GM21737 (cell line): Measurements from ENCODE around the gene SLC45A1.

Experiments used
- ATAC-seq: cut with Tn5 transposase; IDR thresholded peaks from one replicate; pipeline ENCODE4 v1.9.1; 2021; ENCODE audit warnings: mild to moderate bottlenecking, moderate library complexity; ENCODE audit not compliant: unreplicated experiment

The SLC45A1 gene

DNA sequence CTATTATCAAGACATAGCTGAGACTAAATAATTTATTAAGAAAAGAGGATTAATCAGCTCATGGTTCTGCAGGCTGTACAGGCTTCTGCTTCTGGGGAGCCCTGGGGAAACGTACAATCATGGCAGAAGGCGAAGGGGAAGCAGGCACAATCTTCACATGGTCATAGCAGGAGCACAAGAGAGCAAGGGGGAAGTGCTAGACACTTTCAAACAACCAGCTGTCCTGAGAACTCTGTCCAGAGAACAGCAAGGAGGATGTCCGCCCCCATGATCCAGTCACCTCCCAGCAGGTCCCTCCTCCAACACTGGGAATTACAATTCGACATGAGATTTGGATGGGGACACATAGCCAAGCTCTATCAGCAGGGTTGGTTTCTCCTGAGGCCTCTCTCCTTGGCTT is 10.3 kb upstream of the SLC45A1 start:
- no peak for ATAC-seq

GRCh38 chr1:8311068-8311718 is 6.7 kb upstream of the SLC45A1 start:
- no peak for ATAC-seq

DNA sequence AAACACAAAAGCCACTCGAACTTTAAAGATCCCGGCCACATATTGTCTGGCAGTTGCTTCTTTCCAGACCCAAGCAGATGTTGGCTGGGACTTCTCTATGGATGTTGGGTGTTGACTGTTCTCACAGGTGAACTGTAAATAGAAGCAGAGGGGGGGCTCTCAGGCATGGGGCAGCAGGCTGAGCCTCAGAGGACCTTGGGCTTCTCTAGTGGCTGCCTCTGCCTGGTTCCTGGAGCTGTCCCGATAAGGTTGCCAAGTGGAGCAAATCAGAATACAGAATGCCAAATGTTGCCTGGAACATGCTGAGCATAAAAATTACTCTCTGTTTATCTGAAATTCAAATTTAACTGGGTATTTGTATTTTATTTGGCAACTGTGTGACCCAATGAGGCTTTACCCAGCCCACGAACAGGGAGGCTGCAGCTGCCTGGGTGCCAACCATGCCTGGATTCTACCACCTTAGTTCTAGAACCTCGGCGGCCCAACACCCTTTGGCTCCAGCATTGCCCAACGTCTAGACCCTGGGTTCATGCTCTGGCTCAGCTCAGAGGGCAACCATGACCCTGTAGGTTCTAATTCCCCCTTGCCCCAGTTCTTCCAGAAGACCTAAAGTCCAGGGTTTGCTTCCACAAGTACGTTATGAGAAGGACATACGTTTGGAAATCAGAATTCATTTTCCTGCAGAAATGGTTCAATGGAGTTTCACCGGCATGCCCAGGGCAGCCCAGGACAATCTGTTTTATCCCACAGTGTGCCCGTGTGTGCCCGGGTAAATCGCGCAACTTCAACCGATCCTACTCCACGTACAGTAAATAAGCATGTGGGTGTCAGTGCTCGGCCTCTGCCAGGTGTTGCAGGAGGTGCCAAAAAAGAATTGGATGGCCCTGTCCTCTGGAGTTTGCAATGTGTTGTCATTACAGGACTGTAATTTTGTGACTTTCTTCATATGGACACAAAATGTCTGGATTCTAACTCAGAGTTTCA is 5.4 kb upstream of the SLC45A1 start:
- ATAC-seq = no peak

DNA sequence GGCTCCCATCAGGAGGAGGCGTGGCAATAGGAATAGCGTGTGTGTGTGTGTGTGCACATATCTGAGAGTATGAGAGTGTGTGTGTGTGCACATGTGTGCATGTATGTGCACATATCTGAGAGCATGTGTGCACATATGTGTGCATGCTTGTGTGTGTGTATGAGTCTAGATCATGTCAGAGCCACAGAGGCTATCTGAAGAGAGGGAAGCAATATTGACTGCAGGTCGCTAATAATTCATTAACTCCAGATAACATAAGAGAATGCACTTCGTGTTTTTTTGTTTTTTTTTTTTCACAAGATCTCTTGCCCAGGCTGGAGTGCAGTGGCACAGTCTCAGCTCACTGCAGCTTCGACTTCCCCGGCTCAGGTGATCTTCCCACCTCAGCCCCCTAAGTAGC is 4.7 kb upstream of the SLC45A1 start:
- ATAC-seq = no peak

DNA sequence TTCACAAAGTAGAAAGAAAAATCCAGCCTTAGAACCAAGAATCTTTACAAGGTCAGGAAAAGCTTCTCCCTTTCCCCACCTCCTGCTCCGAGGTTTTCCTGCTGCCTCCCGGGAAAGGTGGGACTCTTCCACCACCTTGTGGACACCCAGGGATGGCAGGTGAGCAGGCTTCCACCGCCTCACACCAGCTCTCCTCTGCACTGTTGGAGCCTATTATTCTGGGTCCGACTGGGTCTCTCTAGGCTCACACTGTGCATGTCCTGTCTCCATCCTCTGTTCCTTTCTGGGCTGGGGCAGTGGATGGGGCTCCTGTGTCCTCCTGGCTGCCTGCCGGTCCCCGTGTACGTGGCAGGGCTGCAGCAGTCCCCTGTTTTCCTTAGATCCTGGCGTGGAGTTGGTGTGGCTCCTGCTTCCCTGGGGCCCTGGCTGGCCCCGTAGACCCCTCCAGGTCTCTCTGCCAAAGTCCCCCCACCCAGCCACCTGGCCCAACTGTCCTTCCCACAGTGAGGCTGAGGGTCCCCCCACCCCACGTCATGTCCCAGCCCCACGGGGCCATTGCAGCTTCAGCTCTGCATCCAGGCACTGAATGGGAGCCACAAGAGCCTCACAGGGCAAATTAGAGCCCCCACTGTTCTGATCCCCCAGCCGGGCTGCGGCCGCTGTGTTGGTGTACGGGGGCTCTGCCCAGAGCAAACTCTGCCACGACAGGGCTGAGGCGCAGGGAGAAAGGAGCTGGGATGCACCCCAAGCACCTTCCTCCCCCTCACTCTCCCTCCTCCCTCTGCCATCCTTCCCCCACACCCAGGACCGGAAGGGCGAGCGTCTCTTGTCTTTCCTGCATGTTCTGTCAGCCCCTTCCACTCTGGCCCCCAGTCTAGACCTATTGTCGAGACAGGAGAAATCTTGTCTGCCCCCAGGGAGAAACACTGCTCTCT is 3.3 kb upstream of the SLC45A1 start:
- no peak for ATAC-seq

DNA sequence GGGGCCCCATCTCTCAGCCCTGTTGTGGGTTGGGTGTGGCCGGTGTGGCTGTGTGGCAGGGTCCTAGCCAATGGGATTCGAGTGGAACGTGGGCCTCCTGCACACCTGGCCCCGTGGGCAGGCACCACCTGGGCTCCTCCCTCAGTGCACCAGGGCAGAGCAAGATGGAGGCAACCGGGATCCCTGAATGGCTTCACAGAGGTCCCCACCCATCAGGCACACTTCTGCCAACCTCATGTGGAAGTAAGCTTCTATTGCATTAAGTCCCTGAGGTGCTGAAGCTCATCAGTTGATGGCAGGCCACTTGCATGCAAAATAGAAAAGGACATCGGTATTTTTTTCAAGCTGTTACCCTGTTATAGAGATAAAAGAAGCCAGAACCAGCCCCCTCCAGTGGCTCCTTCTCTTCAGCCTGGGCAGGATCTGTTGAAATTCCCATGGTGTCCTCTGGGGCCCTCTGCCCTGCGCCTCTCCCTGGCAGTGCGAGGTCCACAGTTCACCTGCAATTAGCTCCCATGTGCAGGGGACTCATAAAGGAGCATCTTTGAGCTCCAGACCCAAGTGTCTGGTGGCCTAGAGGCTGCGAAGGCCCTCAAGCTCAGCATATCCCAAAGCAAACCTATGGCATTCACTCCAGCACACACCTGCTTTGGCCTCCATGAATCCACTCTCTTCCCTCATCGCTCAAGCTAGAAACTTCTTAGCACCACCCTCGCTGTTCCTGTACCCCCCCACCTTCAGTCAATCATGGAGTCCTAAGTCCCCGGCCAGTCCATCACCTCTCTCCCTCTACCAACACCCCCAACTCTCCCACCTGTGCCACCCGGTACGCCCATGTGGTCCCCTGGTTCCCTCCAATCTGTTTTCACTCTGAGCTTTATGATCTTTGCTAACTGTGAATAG is 2.1 kb upstream of the SLC45A1 start:
- no peak for ATAC-seq

DNA sequence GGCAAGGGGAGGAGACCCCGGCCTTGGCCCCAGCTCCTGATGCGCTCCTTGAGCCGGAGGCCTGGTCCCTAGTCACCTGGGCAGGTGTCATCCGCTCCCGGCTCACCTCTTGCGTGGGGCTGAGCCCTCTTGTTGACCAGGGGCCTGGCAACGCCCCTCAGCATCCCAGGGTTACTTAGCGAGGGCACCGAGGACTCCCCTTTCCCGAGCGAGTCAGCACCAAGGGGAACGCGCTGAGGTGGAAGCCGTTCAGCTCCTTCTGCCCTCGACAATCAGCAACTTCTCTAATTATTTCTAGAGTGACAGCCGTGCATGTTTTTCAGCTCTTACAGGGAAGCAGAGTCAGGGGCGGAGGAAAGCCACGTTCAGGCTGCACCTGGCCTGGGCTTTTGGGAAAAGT is 522 bp downstream of the SLC45A1 start:
- ATAC-seq = no peak

- no peak for ATAC-seq
Measured at GRCh38 chr1:8321612-8322011, 3.7 kb downstream of the SLC45A1 start.

- no peak for ATAC-seq
Measured at GRCh38 chr1:8323706-8324105, 5.8 kb downstream of the SLC45A1 start.

DNA sequence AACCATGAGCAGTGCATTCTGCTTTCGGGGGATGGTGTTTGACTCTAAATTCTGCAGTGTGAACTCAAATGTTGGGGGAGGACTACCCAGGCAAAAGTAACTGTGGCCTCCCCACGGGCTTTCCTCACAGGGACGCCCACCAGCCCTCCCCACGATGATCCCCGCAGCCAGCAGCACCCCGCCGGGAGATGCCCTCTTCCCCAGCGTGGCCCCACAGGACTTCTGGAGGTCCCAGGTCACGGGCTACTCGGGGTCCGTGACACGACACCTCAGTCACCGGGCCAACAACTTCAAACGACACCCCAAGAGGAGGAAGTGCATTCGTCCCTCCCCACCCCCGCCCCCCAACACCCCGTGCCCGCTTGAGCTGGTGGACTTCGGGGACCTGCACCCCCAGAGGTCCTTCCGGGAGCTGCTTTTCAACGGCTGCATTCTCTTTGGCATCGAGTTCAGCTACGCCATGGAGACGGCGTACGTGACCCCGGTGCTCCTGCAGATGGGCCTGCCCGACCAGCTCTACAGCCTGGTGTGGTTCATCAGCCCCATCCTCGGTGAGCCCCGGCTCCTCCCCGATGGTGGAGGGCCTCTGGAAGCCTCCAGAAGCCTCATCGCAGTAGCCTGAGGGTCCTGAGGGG is 6.4 kb downstream of the SLC45A1 start:
- ATAC-seq = no peak

- ATAC-seq = no peak
Measured at GRCh38 chr1:8325771-8326170, 7.9 kb downstream of the SLC45A1 start.

DNA sequence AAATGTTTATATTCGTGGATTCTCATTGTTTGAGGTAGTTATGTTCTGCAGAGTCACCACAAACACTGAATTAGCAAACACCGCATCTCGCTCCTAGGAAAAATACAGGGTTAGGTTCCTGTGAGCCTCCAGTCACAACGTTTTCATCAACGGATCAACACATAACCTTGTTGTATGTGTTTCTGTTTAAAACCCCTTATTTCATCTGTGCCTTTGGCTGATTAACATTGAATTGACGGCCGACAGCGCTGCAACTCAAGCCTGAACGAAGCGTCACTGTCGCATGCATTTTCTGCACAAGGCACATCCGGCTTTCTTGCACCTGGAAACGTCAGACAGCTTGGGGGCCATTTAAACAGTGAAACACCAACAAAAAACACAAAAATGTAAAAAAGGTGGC is 8.4 kb downstream of the SLC45A1 start:
- ATAC-seq = no peak

GRCh38 chr1:8328271-8328670 is 10.4 kb downstream of the SLC45A1 start:
- ATAC-seq = no peak

DNA sequence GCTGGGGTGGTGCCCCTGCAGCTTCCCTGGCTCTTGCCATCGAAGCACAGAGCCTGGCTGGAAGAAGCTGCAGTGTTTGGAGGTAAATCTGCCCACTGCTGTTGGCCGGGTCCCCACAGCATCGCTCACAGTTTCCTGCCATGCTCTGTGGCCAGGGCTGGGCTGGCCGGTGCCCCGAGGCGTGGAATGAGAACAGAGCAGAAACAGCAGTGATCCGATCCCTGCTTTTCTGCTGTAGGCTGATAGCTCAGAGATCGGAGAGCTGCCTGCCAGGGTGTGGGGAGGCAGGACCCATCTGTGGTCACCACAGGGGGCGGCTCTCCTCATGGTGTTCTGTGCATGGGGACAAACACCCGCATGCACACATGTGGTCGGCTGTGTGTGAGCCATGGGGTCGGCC is 11.5 kb downstream of the SLC45A1 start:
- no peak for ATAC-seq

GRCh38 chr1:8329858-8330257 is 11.9 kb downstream of the SLC45A1 start:
- ATAC-seq = no peak

GRCh38 chr1:8330271-8331125 is 12.6 kb downstream of the SLC45A1 start:
- no peak for ATAC-seq

- no peak for ATAC-seq
Measured at GRCh38 chr1:8332806-8333205, 14.9 kb downstream of the SLC45A1 start.

GRCh38 chr1:8333246-8333987 is 15.5 kb downstream of the SLC45A1 start:
- ATAC-seq = no peak
